Upper lobe of right lung (tissue), 1 donor: ENCODE results near the gene SRSF3. TPM values are rescaled to one million over a fixed set of nuclear protein-coding genes. Genes with fewer than 3 reads are reported as not detected.
A peak's percentile ranks its signal among the peaks of the same experiment; 100 is the strongest.

Experiments used
- ATAC-seq: fragments of 200-7000 bp; cut with Tn5 transposase; one replicate; pipeline ENCODE4 v1.9.1; 2020; ENCODE audit warnings: mild to moderate bottlenecking, moderate library complexity
- DNase-seq: peaks from one replicate; pipeline ENCODE4 v3.0.0-alpha.2; 2020
- H3K27ac ChIP-seq: fragments of 200-600 bp; one replicate; pipeline ENCODE4 v1.8.0; 2022
- H3K27me3 ChIP-seq: fragments of 200-600 bp; one replicate; pipeline ENCODE4 v1.8.0; 2022; ENCODE audit warnings: mild to moderate bottlenecking
- H3K36me3 ChIP-seq: fragments of 200-600 bp; one replicate; pipeline ENCODE4 v1.8.0; 2022
- H3K4me1 ChIP-seq: fragments of 200-600 bp; one replicate; pipeline ENCODE4 v1.8.0; 2022
- H3K4me3 ChIP-seq: fragments of 200-600 bp; one replicate; pipeline ENCODE4 v1.8.0; 2022; ENCODE audit warnings: mild to moderate bottlenecking
- H3K9me3 ChIP-seq: fragments of 200-600 bp; one replicate; pipeline ENCODE4 v1.8.0; 2022
- intact Hi-C: fragments of 100-400 bp; cut with DNase I; formaldehyde crosslinking; loops from one replicate; pipeline ENCODE4 v1.11.0; 2022
- total RNA-seq: library from RNA; stranded (reverse); fragmentation: NEBNext Ultra II Directional; extraction: Animal tissue kit (Norgen Biotek cat#: 25700); gene quantifications from one replicate; pipeline ENCODE4 v1.2.1, GENCODE V29; 2021
- TF ChIP-seq, protein P1 (sequence below): fragments of 200-600 bp; IDR thresholded peaks from one replicate; pipeline ENCODE4 v1.8.0; 2022; ENCODE audit warnings: antibody characterized with exemption
- donor health status: DM: no; HTN: yes; CAD: no; lungs with severe emphysema.

The SRSF3 gene
- total RNA-seq, 1 donor from 2014 or later, result 169 TPM

DNA sequence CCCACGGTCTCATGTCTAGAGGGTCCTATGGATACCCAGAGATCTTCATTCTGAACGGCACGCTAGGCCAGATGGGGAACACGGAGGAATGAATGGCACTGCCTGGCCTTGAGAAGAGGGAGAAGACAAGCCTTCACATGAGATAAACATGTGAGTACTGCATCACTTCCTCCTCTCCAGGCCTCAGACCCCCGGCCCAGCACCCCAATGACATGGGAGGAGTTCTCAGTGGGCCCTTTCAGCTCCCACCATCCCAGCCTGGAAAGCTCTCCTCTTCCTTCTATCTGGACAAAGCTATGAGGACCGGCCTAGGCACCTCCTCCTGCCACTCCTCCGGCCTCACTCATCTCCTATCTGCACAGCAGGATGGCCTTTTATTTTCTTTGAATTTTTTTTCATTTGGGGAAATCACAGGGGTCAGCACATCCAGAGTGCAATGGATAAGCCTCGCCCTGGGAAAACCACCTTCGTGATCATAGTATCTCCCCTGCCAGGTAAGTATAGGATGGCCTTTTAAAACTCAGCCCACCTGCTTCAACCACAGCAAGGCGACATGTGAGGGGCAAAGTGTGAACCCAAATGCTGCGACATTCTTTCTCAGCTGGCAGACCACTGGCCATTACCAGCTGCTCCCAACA is 45.1 kb downstream of the SRSF3 start:
- TF ChIP-seq, protein P1, sequence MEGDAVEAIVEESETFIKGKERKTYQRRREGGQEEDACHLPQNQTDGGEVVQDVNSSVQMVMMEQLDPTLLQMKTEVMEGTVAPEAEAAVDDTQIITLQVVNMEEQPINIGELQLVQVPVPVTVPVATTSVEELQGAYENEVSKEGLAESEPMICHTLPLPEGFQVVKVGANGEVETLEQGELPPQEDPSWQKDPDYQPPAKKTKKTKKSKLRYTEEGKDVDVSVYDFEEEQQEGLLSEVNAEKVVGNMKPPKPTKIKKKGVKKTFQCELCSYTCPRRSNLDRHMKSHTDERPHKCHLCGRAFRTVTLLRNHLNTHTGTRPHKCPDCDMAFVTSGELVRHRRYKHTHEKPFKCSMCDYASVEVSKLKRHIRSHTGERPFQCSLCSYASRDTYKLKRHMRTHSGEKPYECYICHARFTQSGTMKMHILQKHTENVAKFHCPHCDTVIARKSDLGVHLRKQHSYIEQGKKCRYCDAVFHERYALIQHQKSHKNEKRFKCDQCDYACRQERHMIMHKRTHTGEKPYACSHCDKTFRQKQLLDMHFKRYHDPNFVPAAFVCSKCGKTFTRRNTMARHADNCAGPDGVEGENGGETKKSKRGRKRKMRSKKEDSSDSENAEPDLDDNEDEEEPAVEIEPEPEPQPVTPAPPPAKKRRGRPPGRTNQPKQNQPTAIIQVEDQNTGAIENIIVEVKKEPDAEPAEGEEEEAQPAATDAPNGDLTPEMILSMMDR, result no peak
- Histone ChIP-seq H3K4me1 (peaks cover 8% of the 10 kb centered on the region), H3K36me3 (no peaks in the 10 kb centered on the region), H3K27ac (no peak overlapping the region), H3K9me3 (no peaks in the 10 kb centered on the region), H3K4me3 (no peak overlapping the region), H3K27me3 (no peaks in the 10 kb centered on the region)
- intact Hi-C loops, result no loop called here
- no peak for DNase-seq
- no peak for ATAC-seq

DNA sequence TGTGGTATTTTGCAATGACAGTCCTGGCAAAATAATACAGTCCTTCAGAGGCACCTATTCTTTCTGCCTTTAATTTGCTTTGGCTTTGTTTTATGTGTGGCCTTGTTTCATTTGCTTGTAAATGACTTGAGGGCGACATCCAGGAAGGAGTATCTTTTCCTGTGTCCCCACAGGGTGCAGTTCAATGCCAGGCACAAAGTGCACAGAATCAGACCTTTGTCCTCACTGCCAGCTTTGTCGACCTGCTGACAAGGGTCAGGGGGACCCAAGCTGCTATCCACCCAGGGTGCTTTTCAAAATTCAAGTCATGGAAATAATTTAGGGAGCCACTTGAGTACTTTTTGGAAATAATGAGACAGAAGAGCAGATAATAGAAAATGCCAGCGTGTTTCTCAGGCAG is 47.4 kb downstream of the SRSF3 start:
- no peak overlapping the region for H3K4me3 ChIP-seq
- ATAC-seq (no peak), DNase-seq (no peak)
- H3K36me3 ChIP-seq, result no peaks in the 10 kb centered on the region
- H3K27me3 ChIP-seq, result no peaks in the 10 kb centered on the region
- H3K9me3 ChIP-seq, result no peaks in the 10 kb centered on the region
- no peak overlapping the region for H3K27ac ChIP-seq
- intact Hi-C loops, result no loop called here
- peaks cover 6% of the 10 kb centered on the region for H3K4me1 ChIP-seq
- TF ChIP-seq, protein P1, result no peak

DNA sequence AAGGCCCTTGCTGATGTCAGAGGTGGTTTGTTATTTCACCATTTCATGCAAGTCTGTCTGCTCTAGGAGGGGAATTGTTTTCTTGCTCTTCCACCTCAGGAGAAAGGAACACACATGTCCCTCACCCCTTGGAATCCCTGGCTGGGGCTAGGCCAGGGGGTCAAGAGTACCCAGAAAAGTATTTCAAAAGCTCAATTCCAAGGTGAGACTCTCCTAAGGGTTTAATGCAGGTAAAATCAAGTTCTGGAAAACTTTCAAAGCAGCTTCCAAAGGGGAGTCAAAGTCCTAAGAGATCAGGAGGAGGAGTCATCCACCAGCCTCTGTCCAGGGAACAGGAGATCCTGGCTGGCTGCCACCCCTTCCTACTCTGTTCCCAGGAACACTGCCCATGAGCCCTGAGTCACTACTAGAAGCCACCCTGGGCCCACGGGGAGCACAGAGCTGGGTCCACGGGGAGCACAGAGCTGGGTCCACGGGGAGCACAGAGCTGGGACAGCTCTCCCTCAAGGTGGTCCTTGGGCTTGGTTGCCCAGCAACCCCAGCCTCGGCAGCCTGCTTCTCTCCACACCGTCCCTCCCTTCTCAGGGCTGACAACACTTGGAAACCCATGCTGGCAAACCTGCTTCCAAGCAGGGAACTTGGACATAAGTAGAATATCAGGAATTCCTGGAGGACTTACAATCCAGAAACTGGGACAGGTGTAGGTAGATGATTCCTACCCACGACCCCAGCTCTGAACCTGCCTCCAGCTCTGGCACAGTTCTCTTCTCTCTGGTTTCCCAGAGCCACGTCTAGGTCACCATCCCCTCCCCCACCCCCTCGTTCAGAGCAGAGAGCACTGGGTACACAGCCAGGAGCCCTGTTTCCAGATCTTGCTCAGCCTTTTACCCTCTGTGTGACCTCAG is 49.0 kb downstream of the SRSF3 start:
- Histone ChIP-seq H3K36me3 (no peaks in the 10 kb centered on the region), H3K9me3 (no peaks in the 10 kb centered on the region), H3K27me3 (no peaks in the 10 kb centered on the region), H3K4me1 (peaks cover 6% of the 10 kb centered on the region), H3K4me3 (no peak overlapping the region), H3K27ac (no peak overlapping the region)
- DNase-seq, result no peak
- TF ChIP-seq, protein P1, result no peak
- peak; percentile 70 for ATAC-seq
- intact Hi-C loops, result no loop called here

DNA sequence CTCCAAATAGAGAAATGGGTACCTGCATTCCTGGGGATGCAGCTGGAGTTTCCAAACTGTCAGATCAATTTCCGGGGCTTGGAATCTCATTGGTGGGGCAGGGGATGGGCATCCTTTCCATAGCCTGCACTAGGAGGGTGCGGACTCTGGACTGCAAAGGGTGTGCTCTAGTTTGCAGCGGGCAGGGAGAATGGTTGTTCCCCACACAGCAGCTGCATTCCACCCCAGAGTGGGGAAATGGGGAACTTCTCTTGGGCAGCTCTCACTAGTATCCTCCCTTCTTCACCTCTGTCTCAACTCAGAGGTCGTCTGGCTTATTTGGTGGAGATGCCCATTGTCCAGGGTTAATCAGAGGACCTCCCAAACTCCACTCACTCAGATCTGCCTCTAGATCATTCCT is 49.8 kb downstream of the SRSF3 start:
- DNase-seq, result no peak
- Histone ChIP-seq H3K36me3 (no peaks in the 10 kb centered on the region), H3K9me3 (no peaks in the 10 kb centered on the region), H3K4me1 (peaks cover 6% of the 10 kb centered on the region), H3K27ac (no peak overlapping the region), H3K4me3 (no peak overlapping the region), H3K27me3 (no peaks in the 10 kb centered on the region)
- intact Hi-C loops, result no loop called here
- TF ChIP-seq, protein P1, result no peak
- ATAC-seq, result peak; percentile 73

DNA sequence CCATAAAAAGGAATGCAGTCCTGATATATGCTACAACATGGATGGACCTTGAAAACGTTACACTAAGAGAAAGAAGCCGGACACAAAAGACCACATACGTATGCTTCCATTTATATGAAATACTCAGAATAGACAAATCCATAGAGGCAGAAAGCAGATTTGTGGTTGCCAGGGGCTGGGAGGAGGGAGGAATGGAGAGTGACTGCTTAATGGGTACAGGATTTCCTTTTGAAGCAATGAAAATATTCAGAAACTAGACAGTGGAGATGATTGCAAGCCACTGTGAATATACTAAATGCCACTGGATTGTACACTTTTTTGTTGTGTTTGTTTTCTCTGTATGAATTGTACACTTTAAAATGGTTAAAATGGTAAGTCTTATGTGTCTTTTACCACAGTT is 54.9 kb downstream of the SRSF3 start:
- Histone ChIP-seq H3K27ac (no peak overlapping the region), H3K36me3 (no peaks in the 10 kb centered on the region), H3K9me3 (no peaks in the 10 kb centered on the region), H3K4me1 (peaks cover 12% of the 10 kb centered on the region), H3K27me3 (no peaks in the 10 kb centered on the region), H3K4me3 (no peak overlapping the region)
- TF ChIP-seq, protein P1, result no peak
- ATAC-seq (no peak), DNase-seq (no peak)
- intact Hi-C loops, result no loop called here
